Trophoblast cell (in vitro differentiated cells and primary cell): ENCODE measurements around the gene HMGB3.

ENCODE experiments used
- DNase-seq, 2 donors: peaks; one replicate each; pipeline ENCODE4 v3.0.0-alpha.2; 2016
- H2AFZ ChIP-seq: 2 replicates; pipeline ENCODE4 v1.6.1; 2013; ENCODE audit warnings: low read length, moderate library complexity, mild to moderate bottlenecking; ENCODE audit not compliant: insufficient read depth, poor library complexity
- H2AK5ac ChIP-seq: 2 replicates; pipeline ENCODE4 v1.6.1; 2013; ENCODE audit warnings: mild to moderate bottlenecking, low read length
- H2BK120ac ChIP-seq: 2 replicates; pipeline ENCODE4 v1.6.1; 2013; ENCODE audit warnings: low read length, mild to moderate bottlenecking, moderate library complexity; ENCODE audit not compliant: insufficient read depth, poor library complexity
- H2BK12ac ChIP-seq: 2 replicates; pipeline ENCODE4 v1.6.1; 2013; ENCODE audit warnings: mild to moderate bottlenecking, low read length, moderate library complexity
- H2BK5ac ChIP-seq: 2 replicates; pipeline ENCODE4 v1.6.1; 2013; ENCODE audit warnings: low read length, low read depth, moderate library complexity, mild to moderate bottlenecking; ENCODE audit not compliant: poor library complexity
- H3K14ac ChIP-seq: 2 replicates; pipeline ENCODE4 v1.6.1; 2013; ENCODE audit warnings: mild to moderate bottlenecking, low read length
- H3K18ac ChIP-seq: 2 replicates; pipeline ENCODE4 v1.6.1; 2013; ENCODE audit warnings: mild to moderate bottlenecking, low read length
- H3K23ac ChIP-seq: 2 replicates; pipeline ENCODE4 v1.6.1; 2013; ENCODE audit warnings: low read length
- H3K27ac ChIP-seq: 2 replicates; pipeline ENCODE4 v1.5.1; 2013; ENCODE audit warnings: low read depth, mild to moderate bottlenecking, inconsistent platforms, low read length, moderate library complexity
- H3K27me3 ChIP-seq: 2 replicates; pipeline ENCODE4 v1.6.1; 2013; ENCODE audit warnings: inconsistent platforms, mild to moderate bottlenecking, low read length, moderate library complexity; ENCODE audit not compliant: insufficient read depth
- H3K36me3 ChIP-seq, 2 experiments: 1 replicate in 1 of 2; 2 replicates in 1 of 2; pipeline ENCODE4 v1.6.1; 2013; ENCODE audit warnings: low read length in 2 of 2, mild to moderate bottlenecking in 2 of 2, moderate library complexity in 1 of 2; ENCODE audit not compliant: insufficient read depth in 2 of 2, control insufficient read depth in 1 of 2
- H3K4ac ChIP-seq: 2 replicates; pipeline ENCODE4 v1.6.1; 2013; ENCODE audit warnings: low read depth, mild to moderate bottlenecking, low read length, moderate library complexity
- H3K4me1 ChIP-seq, 2 experiments: 1 replicate in 1 of 2; 2 replicates in 1 of 2; pipeline ENCODE4 v1.6.1; 2013; ENCODE audit warnings: low read length in 2 of 2, mild to moderate bottlenecking in 2 of 2, moderate library complexity in 1 of 2; ENCODE audit not compliant: insufficient read depth in 2 of 2, control insufficient read depth in 1 of 2
- H3K4me2 ChIP-seq: 2 replicates; pipeline ENCODE4 v1.6.1; 2013; ENCODE audit warnings: inconsistent platforms, mild to moderate bottlenecking, low read length, moderate library complexity
- H3K4me3 ChIP-seq: 2 replicates; pipeline ENCODE4 v1.5.1; 2013; ENCODE audit warnings: mild to moderate bottlenecking, low read depth, low read length, inconsistent platforms
- H3K79me1 ChIP-seq: one replicate; pipeline ENCODE4 v1.6.1; 2013; ENCODE audit warnings: low read length
- H3K79me2 ChIP-seq: 2 replicates; pipeline ENCODE4 v1.6.1; 2013; ENCODE audit warnings: low read length, mild to moderate bottlenecking; ENCODE audit not compliant: control insufficient read depth, insufficient read depth, poor library complexity
- H3K9ac ChIP-seq: 2 replicates; pipeline ENCODE4 v1.6.1; 2013; ENCODE audit warnings: mild to moderate bottlenecking, low read length
- H3K9me3 ChIP-seq: 2 replicates; pipeline ENCODE4 v1.6.1; 2013; ENCODE audit warnings: low read depth, mild to moderate bottlenecking, control low read depth, inconsistent platforms, low read length; ENCODE audit not compliant: insufficient read depth
- H4K12ac ChIP-seq: 2 replicates; pipeline ENCODE4 v1.6.1; 2013; ENCODE audit warnings: low read depth, mild to moderate bottlenecking, low read length, moderate library complexity
- H4K8ac ChIP-seq: 2 replicates; pipeline ENCODE4 v1.6.1; 2013; ENCODE audit warnings: low read depth, mild to moderate bottlenecking, low read length, moderate library complexity
- H4K91ac ChIP-seq: one replicate; pipeline ENCODE4 v1.6.1; 2013; ENCODE audit warnings: low read depth, mild to moderate bottlenecking, low read length, moderate library complexity
- whole genome bisulfite sequencing: extraction: QIAGEN DNeasy Blood & Tissue Kit; methylation state at CpG from one replicate; pipeline ENCODE4 v1.1.7; 2013; ENCODE audit warnings: missing lambda C conversion rate; ENCODE audit not compliant: insufficient read length, insufficient coverage; ENCODE audit errors: extremely low coverage; 5-methylcytosine and 5-hydroxymethylcytosine counted together

HMGB3 gene

GRCh38 chrX:150975655-150976390 is 7.3 kb upstream of the HMGB3 start:
- Histone ChIP-seq H3K36me3 (no peaks in the 10 kb centered on the region), H3K9me3 (no peaks in the 10 kb centered on the region), H3K9ac (no peak overlapping the region), H3K79me1 (no peaks in the 10 kb centered on the region), H2AK5ac (no peak overlapping the region), H3K4me3 (no peak overlapping the region), H4K8ac (no peak overlapping the region), H2BK120ac (no peak overlapping the region), H2BK5ac (no peak overlapping the region), H2BK12ac (no peak overlapping the region), H3K23ac (no peak overlapping the region), H2AFZ (no peak overlapping the region), H3K4me1 (no peaks in the 10 kb centered on the region), H4K91ac (no peak overlapping the region), H3K27ac (no peak overlapping the region), H3K14ac (no peak overlapping the region), H3K18ac (no peak overlapping the region), H3K27me3 (no peaks in the 10 kb centered on the region), H3K79me2 (no peaks in the 10 kb centered on the region), H3K4ac (no peak overlapping the region), H3K4me2 (no peak overlapping the region), H4K12ac (no peak overlapping the region)
- no CpG with 5 or more reads among the region's 33 CpGs for WGBS
- DNase-seq = no peak

GRCh38 chrX:150977411-150978162 is 5.5 kb upstream of the HMGB3 start:
- Histone ChIP-seq H3K9ac (no peak overlapping the region), H3K4me1 (no peaks in the 10 kb centered on the region), H3K79me2 (no peaks in the 10 kb centered on the region), H3K18ac (no peak overlapping the region), H3K23ac (no peak overlapping the region), H3K79me1 (peaks cover 1% of the 10 kb centered on the region), H4K91ac (no peak overlapping the region), H3K14ac (no peak overlapping the region), H2AK5ac (no peak overlapping the region), H3K4me2 (no peak overlapping the region), H2BK5ac (no peak overlapping the region), H3K27me3 (no peaks in the 10 kb centered on the region), H3K27ac (no peak overlapping the region), H2AFZ (no peak overlapping the region), H2BK12ac (no peak overlapping the region), H3K4me3 (no peak overlapping the region), H3K4ac (no peak overlapping the region), H4K12ac (no peak overlapping the region), H3K9me3 (no peaks in the 10 kb centered on the region), H2BK120ac (no peak overlapping the region), H3K36me3 (no peaks in the 10 kb centered on the region), H4K8ac (no peak overlapping the region)
- no peak for DNase-seq
- no CpG with 5 or more reads among the region's 25 CpGs for WGBS

- Histone ChIP-seq H4K12ac (no peak overlapping the region), H3K9ac (no peak overlapping the region), H3K18ac (no peak overlapping the region), H3K4me1 (peaks cover 0 to 2% of the 10 kb centered on the region in 2 experiments), H3K4me2 (no peak overlapping the region), H4K8ac (no peak overlapping the region), H2BK5ac (no peak overlapping the region), H3K36me3 (no peaks in the 10 kb centered on the region), H2AK5ac (no peak overlapping the region), H3K79me2 (peaks cover 3% of the 10 kb centered on the region), H3K4me3 (no peak overlapping the region), H2BK12ac (no peak overlapping the region), H3K9me3 (no peaks in the 10 kb centered on the region), H3K14ac (no peak overlapping the region), H3K27ac (no peak overlapping the region), H3K23ac (no peak overlapping the region), H3K27me3 (no peaks in the 10 kb centered on the region), H2BK120ac (no peak overlapping the region), H3K4ac (no peak overlapping the region), H2AFZ (no peak overlapping the region), H4K91ac (no peak overlapping the region), H3K79me1 (peaks cover 4% of the 10 kb centered on the region)
- WGBS = no CpG with 5 or more reads among the region's 5 CpGs
- no peak for DNase-seq
Measured at GRCh38 chrX:150980186-150980585, 2.9 kb upstream of the HMGB3 start.

- Histone ChIP-seq H3K14ac (no peak overlapping the region), H2AFZ (no peak overlapping the region), H3K4me1 (peaks cover 0 to 4% of the 10 kb centered on the region in 2 experiments), H3K79me2 (peaks cover 3% of the 10 kb centered on the region), H2BK5ac (no peak overlapping the region), H3K27me3 (no peaks in the 10 kb centered on the region), H4K8ac (no peak overlapping the region), H4K91ac (no peak overlapping the region), H3K4me3 (no peak overlapping the region), H3K79me1 (peaks cover 4% of the 10 kb centered on the region), H3K23ac (no peak overlapping the region), H3K27ac (no peak overlapping the region), H2BK12ac (no peak overlapping the region), H3K4ac (no peak overlapping the region), H4K12ac (no peak overlapping the region), H3K4me2 (no peak overlapping the region), H2BK120ac (no peak overlapping the region), H3K9me3 (no peaks in the 10 kb centered on the region), H3K36me3 (no peaks in the 10 kb centered on the region), H3K9ac (no peak overlapping the region), H3K18ac (no peak overlapping the region), H2AK5ac (no peak overlapping the region)
- no peak for DNase-seq
- WGBS = no CpG with 5 or more reads among the region's 4 CpGs
Measured at GRCh38 chrX:150980711-150981110, 2.4 kb upstream of the HMGB3 start.
